PFSK-1 (cell line): ENCODE data around the gene SLC8A1.

Experiments used
- POLR2AphosphoS5 ChIP-seq: IDR thresholded peaks from 2 replicates; pipeline ENCODE4 v1.6.1; 2012; ENCODE audit warnings: low read depth, mild to moderate bottlenecking, control low read depth, low read length, moderate library complexity
- SIN3A ChIP-seq: IDR thresholded peaks from 2 replicates; pipeline ENCODE4 v1.6.1; 2012; ENCODE audit warnings: mild to moderate bottlenecking, low read length, moderate library complexity, borderline replicate concordance; ENCODE audit not compliant: insufficient read depth
- TAF1 ChIP-seq: IDR thresholded peaks from 2 replicates; pipeline ENCODE4 v1.6.1; 2012; ENCODE audit warnings: low read length, control low read depth, borderline replicate concordance; ENCODE audit not compliant: insufficient read depth
- TF ChIP-seq, protein P1 (sequence below), 2 experiments: IDR thresholded peaks; 2 replicates each; pipeline versions ENCODE4 v1.6.1 to v1.8.0; 2011 to 2012; ENCODE audit warnings: low read depth in 2 of 2, low read length in 2 of 2, control low read depth in 1 of 2, inconsistent platforms in 1 of 2, mild to moderate bottlenecking in 1 of 2, moderate library complexity in 1 of 2; ENCODE audit not compliant: insufficient read depth in 1 of 2

DNA sequence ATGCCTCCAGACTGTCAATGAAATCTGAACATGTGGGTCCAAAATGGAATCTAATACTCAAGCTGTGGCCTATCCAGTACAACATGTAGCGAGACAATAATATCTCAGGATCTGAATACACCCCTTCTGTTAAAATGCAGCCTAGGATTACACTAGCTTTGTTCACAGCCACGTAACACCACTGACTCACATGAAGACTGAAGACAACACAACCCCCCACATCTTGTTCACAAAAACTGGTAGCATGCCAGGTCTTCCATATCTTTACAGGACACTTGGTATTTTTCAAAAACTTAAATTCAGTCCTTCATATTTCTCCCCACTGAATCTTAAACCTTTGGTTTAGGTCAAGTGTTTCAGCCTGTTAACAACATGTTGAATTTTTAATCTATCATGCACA lies 84.2 kb downstream of the SLC8A1 start:
- TF ChIP-seq POLR2AphosphoS5 (no peak), SIN3A (no peak), TAF1 (no peak)
- TF ChIP-seq, protein P1, sequence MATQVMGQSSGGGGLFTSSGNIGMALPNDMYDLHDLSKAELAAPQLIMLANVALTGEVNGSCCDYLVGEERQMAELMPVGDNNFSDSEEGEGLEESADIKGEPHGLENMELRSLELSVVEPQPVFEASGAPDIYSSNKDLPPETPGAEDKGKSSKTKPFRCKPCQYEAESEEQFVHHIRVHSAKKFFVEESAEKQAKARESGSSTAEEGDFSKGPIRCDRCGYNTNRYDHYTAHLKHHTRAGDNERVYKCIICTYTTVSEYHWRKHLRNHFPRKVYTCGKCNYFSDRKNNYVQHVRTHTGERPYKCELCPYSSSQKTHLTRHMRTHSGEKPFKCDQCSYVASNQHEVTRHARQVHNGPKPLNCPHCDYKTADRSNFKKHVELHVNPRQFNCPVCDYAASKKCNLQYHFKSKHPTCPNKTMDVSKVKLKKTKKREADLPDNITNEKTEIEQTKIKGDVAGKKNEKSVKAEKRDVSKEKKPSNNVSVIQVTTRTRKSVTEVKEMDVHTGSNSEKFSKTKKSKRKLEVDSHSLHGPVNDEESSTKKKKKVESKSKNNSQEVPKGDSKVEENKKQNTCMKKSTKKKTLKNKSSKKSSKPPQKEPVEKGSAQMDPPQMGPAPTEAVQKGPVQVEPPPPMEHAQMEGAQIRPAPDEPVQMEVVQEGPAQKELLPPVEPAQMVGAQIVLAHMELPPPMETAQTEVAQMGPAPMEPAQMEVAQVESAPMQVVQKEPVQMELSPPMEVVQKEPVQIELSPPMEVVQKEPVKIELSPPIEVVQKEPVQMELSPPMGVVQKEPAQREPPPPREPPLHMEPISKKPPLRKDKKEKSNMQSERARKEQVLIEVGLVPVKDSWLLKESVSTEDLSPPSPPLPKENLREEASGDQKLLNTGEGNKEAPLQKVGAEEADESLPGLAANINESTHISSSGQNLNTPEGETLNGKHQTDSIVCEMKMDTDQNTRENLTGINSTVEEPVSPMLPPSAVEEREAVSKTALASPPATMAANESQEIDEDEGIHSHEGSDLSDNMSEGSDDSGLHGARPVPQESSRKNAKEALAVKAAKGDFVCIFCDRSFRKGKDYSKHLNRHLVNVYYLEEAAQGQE (IDR thresholded peaks at IDR 0.05; ENCODE audit: insufficient read depth in 1 of 2, low read depth in 2 of 2, low read length in 2 of 2) = no peak
